GM20000 (cell line): ENCODE results near the gene ASIC3.

Experiments used
- DNase-seq: peaks from one replicate; pipeline ENCODE4 v3.0.0; 2012; ENCODE audit warnings: low spot score
- CTCF ChIP-seq: IDR thresholded peaks from 2 replicates; pipeline ENCODE4 v1.5.1; 2012; ENCODE audit warnings: mild to moderate bottlenecking, control low read depth; ENCODE audit errors: extremely low read depth, missing control alignments

Gene ASIC3

GRCh38 chr7:151064993-151065392 is 16.7 kb downstream of the ASIC3 start:
- TF ChIP-seq CTCF = no peak
- DNase-seq = no peak

- no peak for TF ChIP-seq CTCF
- no peak for DNase-seq
These were observed 17.2 kb downstream of the ASIC3 start for GRCh38 chr7:151065516-151065915.

- no peak for TF ChIP-seq CTCF
- DNase-seq = no peak
These were observed 18.1 kb downstream of the ASIC3 start for GRCh38 chr7:151066273-151066974.

GRCh38 chr7:151068069-151068773 is 19.9 kb downstream of the ASIC3 start:
- DNase-seq = no peak
- no peak for TF ChIP-seq CTCF

GRCh38 chr7:151069841-151070573 is 21.7 kb downstream of the ASIC3 start:
- TF ChIP-seq CTCF = no peak
- no peak for DNase-seq

- no peak for TF ChIP-seq CTCF
- DNase-seq = no peak
These were observed 22.2 kb downstream of the ASIC3 start for GRCh38 chr7:151070574-151070960.
